ENCODE results near the gene TSPEAR. TPM values are rescaled to one million over a fixed set of nuclear protein-coding genes. Genes with fewer than 3 reads are reported as not detected.

Gene TSPEAR
- total and polyA plus RNA-seq, 2 of the 13 experiments (the other 11 are each of a cell fraction or from before 2014, with no cell fraction given): 0.07 to 0.32 TPM

DNA sequence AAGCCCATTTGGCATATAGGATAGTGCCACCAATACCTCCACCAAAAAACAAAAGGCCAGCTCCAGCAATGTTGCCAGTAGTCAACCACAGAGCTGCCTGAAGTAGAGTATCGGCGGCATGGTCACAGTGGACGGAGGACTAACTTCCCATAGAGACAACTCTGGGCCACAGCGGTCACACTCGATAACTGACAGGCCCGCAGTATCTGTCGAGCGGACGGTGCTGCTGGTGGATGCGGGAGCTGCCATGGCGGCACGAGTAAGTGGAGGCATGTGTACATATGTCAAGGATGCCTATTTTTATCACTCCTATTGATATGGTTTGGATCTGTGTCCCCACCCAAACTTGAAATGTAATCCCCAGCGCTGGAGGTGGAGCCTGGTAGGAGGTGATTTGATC lies 33.5 kb downstream of the TSPEAR start:
- DNase-seq (ENCODE audit: low spot score) (no peak), ATAC-seq (no peak), FAIRE-seq (no peak)
- BruUV-seq (replicated peaks): no TSS peak
- Histone ChIP-seq H3K36me3 (replicated peaks in 1 of 2; ENCODE audit: control insufficient read depth in 1 of 2, insufficient read depth in 2 of 2, low read length in 2 of 2) (no peaks in the 10 kb centered on the region), H2AFZ (ENCODE audit: low read length) (no peak overlapping the region), H3K4me2 (ENCODE audit: low read depth, low read length) (no peak overlapping the region), H3K9ac (ENCODE audit: insufficient read depth, low read depth, low read length) (no peak overlapping the region), H3K4me1 (ENCODE audit: insufficient read depth, low read length) (no peaks in the 10 kb centered on the region), H3K79me2 (ENCODE audit: insufficient read depth, low read length) (no peaks in the 10 kb centered on the region), H4K20me1 (ENCODE audit: insufficient read depth, low read length) (no peaks in the 10 kb centered on the region), H3K4me3 (replicated peaks in 1 of 3; ENCODE audit: insufficient read depth in 1 of 3, low read depth in 2 of 3, low read length in 3 of 3) (no peak overlapping the region), H3K9me3 (ENCODE audit: low read length) (no peaks in the 10 kb centered on the region), H3K27me3 (ENCODE audit: control insufficient read depth in 1 of 2, insufficient read depth in 2 of 2, low read length in 2 of 2) (peaks cover 1 to 24% of the 10 kb centered on the region in 2 experiments; a peak in 2 of 5 replicates), H3K27ac (ENCODE audit: extremely low read length, insufficient read depth, low read length) (no peak overlapping the region)
- WGBS (ENCODE audit: low lambda C conversion rate): 55% methylated on average over 8 of the region's 13 CpGs
- ChIA-PET POLR2A (no interaction called here), CTCF (ENCODE audit: low intra/inter-chr PET ratio, low total read pairs) (no interaction called here)
- in situ Hi-C loops (cut with HindIII; ENCODE audit: extremely low pct_ligation_motif_present, low pct_unique_long_range_greater_than_20kb) (no loop called here), intact Hi-C loops (cut with micrococcal nuclease; ENCODE audit: unreplicated experiment) (no loop called here)
- TF ChIP-seq ZNF790 (CRISPR knock-in tag; IDR thresholded peaks at IDR 0.05; ENCODE audit: borderline replicate concordance): no peak
- no peak for TF ChIP-seq ZNF589 (CRISPR knock-in tag; conservative IDR thresholded peaks at IDR 0.05)
- TF ChIP-seq ZNF530 (CRISPR knock-in tag; IDR thresholded peaks at IDR 0.05; ENCODE audit: low read depth): no peak
- TF ChIP-seq FOXC1 (CRISPR knock-in tag; IDR thresholded peaks at IDR 0.05; ENCODE audit: borderline replicate concordance): no peak
- no peak for TF ChIP-seq HIVEP1 (CRISPR knock-in tag; IDR thresholded peaks at IDR 0.05)
- TF ChIP-seq, protein P1, sequence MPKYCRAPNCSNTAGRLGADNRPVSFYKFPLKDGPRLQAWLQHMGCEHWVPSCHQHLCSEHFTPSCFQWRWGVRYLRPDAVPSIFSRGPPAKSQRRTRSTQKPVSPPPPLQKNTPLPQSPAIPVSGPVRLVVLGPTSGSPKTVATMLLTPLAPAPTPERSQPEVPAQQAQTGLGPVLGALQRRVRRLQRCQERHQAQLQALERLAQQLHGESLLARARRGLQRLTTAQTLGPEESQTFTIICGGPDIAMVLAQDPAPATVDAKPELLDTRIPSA (CRISPR knock-in tag; IDR thresholded peaks at IDR 0.05; ENCODE audit: borderline replicate concordance): no peak
- no peak for TF ChIP-seq KDM6A (CRISPR knock-in tag; IDR thresholded peaks at IDR 0.05; ENCODE audit: low read depth)
- TF ChIP-seq, protein P2, sequence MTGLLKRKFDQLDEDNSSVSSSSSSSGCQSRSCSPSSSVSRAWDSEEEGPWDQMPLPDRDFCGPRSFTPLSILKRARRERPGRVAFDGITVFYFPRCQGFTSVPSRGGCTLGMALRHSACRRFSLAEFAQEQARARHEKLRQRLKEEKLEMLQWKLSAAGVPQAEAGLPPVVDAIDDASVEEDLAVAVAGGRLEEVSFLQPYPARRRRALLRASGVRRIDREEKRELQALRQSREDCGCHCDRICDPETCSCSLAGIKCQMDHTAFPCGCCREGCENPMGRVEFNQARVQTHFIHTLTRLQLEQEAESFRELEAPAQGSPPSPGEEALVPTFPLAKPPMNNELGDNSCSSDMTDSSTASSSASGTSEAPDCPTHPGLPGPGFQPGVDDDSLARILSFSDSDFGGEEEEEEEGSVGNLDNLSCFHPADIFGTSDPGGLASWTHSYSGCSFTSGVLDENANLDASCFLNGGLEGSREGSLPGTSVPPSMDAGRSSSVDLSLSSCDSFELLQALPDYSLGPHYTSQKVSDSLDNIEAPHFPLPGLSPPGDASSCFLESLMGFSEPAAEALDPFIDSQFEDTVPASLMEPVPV (CRISPR knock-in tag; IDR thresholded peaks at IDR 0.05): no peak
- TF ChIP-seq ZNF776 (CRISPR knock-in tag; IDR thresholded peaks at IDR 0.05): no peak
- TF ChIP-seq POLR2AphosphoS2 (IDR thresholded peaks at IDR 0.05; ENCODE audit: low read depth, low read length): no peak
- TF ChIP-seq ZNF775 (CRISPR knock-in tag; IDR thresholded peaks at IDR 0.05; ENCODE audit: borderline replicate concordance): no peak
